ENCODE measurements around the gene IL10RB. TPM values are rescaled to one million over a fixed set of nuclear protein-coding genes. Genes with fewer than 3 reads are reported as not detected.

The IL10RB gene
- total and polyA plus RNA-seq, 2 experiments from 2014 or later, result 2.2 to 2.5 TPM

DNA sequence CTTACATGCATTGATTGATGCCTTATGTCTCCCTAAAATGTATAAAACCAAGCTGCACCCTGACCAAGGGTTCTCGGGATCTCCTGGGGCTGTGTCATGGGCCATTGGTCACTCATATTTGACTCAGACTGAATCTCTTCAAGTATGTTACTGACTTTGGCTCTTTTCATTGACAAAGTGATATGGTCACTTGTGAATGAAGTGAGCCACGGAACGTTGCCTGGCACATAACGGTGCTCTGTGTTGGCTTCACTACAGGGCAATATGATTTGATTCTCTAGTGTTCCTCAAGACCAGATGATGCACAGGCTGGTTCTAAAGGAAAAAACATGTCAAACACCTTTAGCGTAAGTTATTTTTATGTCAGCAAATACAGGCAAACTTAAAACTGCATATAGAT is 11.4 kb upstream of the IL10RB start (continued):
- TF ChIP-seq, protein P1, sequence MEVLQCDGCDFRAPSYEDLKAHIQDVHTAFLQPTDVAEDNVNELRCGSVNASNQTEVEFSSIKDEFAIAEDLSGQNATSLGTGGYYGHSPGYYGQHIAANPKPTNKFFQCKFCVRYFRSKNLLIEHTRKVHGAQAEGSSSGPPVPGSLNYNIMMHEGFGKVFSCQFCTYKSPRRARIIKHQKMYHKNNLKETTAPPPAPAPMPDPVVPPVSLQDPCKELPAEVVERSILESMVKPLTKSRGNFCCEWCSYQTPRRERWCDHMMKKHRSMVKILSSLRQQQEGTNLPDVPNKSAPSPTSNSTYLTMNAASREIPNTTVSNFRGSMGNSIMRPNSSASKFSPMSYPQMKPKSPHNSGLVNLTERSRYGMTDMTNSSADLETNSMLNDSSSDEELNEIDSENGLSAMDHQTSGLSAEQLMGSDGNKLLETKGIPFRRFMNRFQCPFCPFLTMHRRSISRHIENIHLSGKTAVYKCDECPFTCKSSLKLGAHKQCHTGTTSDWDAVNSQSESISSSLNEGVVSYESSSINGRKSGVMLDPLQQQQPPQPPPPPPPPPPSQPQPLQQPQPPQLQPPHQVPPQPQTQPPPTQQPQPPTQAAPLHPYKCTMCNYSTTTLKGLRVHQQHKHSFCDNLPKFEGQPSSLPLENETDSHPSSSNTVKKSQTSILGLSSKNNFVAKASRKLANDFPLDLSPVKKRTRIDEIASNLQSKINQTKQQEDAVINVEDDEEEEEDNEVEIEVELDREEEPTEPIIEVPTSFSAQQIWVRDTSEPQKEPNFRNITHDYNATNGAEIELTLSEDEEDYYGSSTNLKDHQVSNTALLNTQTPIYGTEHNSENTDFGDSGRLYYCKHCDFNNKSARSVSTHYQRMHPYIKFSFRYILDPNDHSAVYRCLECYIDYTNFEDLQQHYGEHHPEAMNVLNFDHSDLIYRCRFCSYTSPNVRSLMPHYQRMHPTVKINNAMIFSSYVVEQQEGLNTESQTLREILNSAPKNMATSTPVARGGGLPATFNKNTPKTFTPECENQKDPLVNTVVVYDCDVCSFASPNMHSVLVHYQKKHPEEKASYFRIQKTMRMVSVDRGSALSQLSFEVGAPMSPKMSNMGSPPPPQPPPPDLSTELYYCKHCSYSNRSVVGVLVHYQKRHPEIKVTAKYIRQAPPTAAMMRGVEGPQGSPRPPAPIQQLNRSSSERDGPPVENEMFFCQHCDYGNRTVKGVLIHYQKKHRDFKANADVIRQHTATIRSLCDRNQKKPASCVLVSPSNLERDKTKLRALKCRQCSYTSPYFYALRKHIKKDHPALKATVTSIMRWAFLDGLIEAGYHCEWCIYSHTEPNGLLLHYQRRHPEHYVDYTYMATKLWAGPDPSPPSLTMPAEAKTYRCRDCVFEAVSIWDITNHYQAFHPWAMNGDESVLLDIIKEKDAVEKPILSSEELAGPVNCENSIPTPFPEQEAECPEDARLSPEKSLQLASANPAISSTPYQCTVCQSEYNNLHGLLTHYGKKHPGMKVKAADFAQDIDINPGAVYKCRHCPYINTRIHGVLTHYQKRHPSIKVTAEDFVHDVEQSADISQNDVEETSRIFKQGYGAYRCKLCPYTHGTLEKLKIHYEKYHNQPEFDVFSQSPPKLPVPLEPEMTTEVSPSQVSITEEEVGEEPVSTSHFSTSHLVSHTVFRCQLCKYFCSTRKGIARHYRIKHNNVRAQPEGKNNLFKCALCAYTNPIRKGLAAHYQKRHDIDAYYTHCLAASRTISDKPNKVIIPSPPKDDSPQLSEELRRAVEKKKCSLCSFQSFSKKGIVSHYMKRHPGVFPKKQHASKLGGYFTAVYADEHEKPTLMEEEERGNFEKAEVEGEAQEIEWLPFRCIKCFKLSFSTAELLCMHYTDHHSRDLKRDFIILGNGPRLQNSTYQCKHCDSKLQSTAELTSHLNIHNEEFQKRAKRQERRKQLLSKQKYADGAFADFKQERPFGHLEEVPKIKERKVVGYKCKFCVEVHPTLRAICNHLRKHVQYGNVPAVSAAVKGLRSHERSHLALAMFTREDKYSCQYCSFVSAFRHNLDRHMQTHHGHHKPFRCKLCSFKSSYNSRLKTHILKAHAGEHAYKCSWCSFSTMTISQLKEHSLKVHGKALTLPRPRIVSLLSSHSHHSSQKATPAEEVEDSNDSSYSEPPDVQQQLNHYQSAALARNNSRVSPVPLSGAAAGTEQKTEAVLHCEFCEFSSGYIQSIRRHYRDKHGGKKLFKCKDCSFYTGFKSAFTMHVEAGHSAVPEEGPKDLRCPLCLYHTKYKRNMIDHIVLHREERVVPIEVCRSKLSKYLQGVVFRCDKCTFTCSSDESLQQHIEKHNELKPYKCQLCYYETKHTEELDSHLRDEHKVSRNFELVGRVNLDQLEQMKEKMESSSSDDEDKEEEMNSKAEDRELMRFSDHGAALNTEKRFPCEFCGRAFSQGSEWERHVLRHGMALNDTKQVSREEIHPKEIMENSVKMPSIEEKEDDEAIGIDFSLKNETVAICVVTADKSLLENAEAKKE (CRISPR knock-in tag; IDR thresholded peaks at IDR 0.05), result no peak
- no peak for TF ChIP-seq POLR2AphosphoS5 (IDR thresholded peaks at IDR 0.05; ENCODE audit: low read depth)
- TF ChIP-seq CTCF (conservative IDR thresholded peaks at IDR 0.05; ENCODE audit: low read depth in 2 of 2), result no peak
- TF ChIP-seq ETS1 (IDR thresholded peaks at IDR 0.05), result no peak
- TF ChIP-seq EZH2 (IDR thresholded peaks at IDR 0.05; ENCODE audit: low read depth, unreplicated experiment), result no peak
- TF ChIP-seq ZNF331 (CRISPR knock-in tag; IDR thresholded peaks at IDR 0.05; ENCODE audit: low read depth), result no peak
- no peak for TF ChIP-seq JUNB (IDR thresholded peaks at IDR 0.05; ENCODE audit: unreplicated experiment)
